ENCODE measurements around the gene UNC50.

DNA sequence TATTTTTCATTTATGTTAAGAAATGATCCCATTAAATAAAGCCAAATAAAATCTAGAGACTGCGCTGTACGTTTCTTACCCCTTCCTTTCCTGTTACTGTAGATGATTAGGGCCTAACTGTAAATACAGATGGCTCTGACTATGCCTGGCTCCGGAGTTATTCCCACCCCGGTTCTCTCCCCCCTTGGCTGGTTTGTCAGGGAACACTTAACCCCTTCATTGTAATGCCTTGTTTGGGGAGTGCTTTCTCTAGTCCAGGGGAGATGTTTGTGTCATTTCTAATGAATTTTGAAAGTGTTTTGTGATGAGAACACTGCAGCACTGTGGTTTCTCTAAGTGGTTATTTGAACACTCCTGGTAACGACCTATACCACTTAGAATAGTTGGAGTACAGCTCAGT is 8.8 kb downstream of the UNC50 start:
- TF ChIP-seq, protein P1, sequence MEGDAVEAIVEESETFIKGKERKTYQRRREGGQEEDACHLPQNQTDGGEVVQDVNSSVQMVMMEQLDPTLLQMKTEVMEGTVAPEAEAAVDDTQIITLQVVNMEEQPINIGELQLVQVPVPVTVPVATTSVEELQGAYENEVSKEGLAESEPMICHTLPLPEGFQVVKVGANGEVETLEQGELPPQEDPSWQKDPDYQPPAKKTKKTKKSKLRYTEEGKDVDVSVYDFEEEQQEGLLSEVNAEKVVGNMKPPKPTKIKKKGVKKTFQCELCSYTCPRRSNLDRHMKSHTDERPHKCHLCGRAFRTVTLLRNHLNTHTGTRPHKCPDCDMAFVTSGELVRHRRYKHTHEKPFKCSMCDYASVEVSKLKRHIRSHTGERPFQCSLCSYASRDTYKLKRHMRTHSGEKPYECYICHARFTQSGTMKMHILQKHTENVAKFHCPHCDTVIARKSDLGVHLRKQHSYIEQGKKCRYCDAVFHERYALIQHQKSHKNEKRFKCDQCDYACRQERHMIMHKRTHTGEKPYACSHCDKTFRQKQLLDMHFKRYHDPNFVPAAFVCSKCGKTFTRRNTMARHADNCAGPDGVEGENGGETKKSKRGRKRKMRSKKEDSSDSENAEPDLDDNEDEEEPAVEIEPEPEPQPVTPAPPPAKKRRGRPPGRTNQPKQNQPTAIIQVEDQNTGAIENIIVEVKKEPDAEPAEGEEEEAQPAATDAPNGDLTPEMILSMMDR (conservative IDR thresholded peaks at IDR 0.05 in 1 of 2, IDR thresholded peaks at IDR 0.05 in 1 of 2; ENCODE audit: low read depth in 1 of 2, low read length in 2 of 2): no peak
- no peak for TF ChIP-seq EZH2 (IDR thresholded peaks at IDR 0.05; ENCODE audit: low read length, missing control alignments)
